ENCODE data around the gene MEGF11. TPM values are rescaled to one million over a fixed set of nuclear protein-coding genes. Genes with fewer than 3 reads are reported as not detected.

MEGF11 gene
- total RNA-seq, 6 experiments from 2014 or later = not detected

DNA sequence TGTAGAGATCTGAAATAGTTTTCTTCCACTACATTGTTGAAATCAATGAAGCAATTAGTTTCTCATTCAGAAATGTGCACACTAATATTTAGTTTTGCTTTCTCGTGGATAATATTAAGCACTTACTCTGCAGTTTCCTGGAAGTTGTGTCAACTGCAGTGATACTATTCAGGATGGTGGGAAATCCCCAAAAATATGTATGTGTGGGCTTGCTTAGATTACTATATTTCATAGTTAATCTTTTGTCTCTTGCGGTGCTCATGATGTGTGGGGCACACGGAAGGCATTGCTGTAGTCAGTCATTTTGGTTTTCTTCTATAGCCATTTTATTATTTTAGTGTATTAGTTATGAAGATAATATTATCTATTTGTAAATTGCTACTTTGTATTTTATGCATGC is 364.6 kb downstream of the MEGF11 start:
- WGBS (ENCODE audit: insufficient coverage, low coverage, low lambda C conversion rate, missing lambda C conversion rate) = 51% methylated on average over 3 of the region's 3 CpGs
- DNase-seq (no peak), ATAC-seq (no peak)
- Histone ChIP-seq H3K9me3 (no peaks in the 10 kb centered on the region), H3K27ac (no peak overlapping the region), H3K36me3 (peaks cover 0 to 35% (median 9%) of the 10 kb centered on the region in 4 donors), H3K27me3 (no peaks in the 10 kb centered on the region), H3K4me3 (no peak overlapping the region), H3K4me1 (no peaks in the 10 kb centered on the region)
- intact Hi-C loops (cut with DNase I) = no loop called here
- TF ChIP-seq, protein P1, sequence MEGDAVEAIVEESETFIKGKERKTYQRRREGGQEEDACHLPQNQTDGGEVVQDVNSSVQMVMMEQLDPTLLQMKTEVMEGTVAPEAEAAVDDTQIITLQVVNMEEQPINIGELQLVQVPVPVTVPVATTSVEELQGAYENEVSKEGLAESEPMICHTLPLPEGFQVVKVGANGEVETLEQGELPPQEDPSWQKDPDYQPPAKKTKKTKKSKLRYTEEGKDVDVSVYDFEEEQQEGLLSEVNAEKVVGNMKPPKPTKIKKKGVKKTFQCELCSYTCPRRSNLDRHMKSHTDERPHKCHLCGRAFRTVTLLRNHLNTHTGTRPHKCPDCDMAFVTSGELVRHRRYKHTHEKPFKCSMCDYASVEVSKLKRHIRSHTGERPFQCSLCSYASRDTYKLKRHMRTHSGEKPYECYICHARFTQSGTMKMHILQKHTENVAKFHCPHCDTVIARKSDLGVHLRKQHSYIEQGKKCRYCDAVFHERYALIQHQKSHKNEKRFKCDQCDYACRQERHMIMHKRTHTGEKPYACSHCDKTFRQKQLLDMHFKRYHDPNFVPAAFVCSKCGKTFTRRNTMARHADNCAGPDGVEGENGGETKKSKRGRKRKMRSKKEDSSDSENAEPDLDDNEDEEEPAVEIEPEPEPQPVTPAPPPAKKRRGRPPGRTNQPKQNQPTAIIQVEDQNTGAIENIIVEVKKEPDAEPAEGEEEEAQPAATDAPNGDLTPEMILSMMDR (IDR thresholded peaks at IDR 0.05) = no peak
- TF ChIP-seq POLR2A (IDR thresholded peaks at IDR 0.05) = no peak

DNA sequence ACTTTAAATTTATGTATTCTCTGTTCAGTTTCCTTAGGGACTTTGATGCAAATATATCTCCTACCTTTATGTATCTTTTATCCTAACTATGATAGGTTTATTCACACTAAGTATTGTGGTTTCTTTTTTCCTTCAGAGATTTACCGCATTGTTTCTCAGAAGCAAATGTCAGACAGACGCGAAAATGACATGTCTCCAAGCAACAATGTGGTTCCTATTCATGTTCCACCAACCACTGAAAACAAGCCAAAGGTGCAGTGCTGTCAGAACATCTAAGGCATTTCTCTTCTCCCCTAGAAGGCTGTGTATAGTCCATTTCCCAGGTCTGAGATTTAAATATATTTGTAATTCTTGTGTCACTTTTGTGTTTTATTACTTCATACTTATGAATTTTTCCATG is 366.0 kb downstream of the MEGF11 start:
- WGBS (ENCODE audit: insufficient coverage, low coverage, low lambda C conversion rate, missing lambda C conversion rate) = 76% methylated on average over 3 of the region's 3 CpGs
- DNase-seq (no peak), ATAC-seq (no peak)
- H3K9me3 ChIP-seq = no peaks in the 10 kb centered on the region
- no peak overlapping the region for H3K27ac ChIP-seq
- TF ChIP-seq, protein P1 (IDR thresholded peaks at IDR 0.05) = no peak
- no peak for TF ChIP-seq POLR2A (IDR thresholded peaks at IDR 0.05)
- no peaks in the 10 kb centered on the region for H3K27me3 ChIP-seq
- intact Hi-C loops (cut with DNase I) = no loop called here
- no peaks in the 10 kb centered on the region for H3K4me1 ChIP-seq
- H3K36me3 ChIP-seq = peaks cover 0 to 35% (median 12%) of the 10 kb centered on the region in 4 donors
- H3K4me3 ChIP-seq = no peak overlapping the region

DNA sequence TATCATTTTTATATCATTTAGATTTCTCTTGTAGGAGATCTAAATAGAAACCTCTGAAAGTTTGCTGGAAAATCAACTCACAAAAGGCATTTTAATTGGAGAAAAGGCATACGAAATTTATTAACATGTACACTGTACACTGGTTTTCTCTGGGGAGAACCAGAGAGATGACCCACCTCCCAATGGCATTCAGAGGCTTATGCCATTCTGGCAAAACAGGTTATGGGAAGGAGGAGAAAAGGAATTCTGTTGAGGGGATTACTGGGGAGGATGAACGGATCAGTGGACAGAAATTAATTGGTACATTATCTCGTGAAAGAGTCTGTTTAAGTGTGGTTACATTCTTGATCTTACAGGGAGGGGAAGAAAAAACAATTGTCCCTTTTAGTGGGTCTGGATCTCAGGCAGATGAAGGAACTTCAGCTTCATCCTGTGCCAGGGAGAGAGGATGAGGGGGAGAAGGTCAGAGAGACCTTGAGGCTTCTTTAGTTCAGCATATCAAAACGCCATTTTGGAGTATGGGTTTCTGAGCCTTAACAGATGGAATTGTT is 367.8 kb downstream of the MEGF11 start:
- WGBS (ENCODE audit: insufficient coverage, low coverage, low lambda C conversion rate, missing lambda C conversion rate) = 80% methylated on average over 3 of the region's 4 CpGs

DNA sequence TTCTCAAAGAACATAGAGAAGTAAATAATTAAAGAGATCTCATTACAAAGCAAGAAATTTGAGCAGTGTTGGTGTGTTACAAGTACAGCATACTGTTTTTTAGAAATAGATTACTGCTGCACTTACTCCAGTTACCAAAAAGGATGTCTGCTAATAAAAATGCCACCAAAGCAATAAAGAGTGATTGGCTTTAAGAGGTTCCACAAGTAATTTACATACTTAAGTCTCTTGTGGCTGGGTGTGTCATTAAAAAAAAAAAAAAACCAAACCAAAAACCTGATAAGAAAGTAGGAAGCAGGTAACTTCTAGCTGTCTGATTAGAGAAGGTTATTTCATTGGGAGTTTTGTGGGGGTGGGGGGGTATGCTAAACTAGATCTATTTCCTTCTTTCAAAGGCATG is 369.0 kb downstream of the MEGF11 start:
- Histone ChIP-seq H3K27ac (no peak overlapping the region), H3K9me3 (no peaks in the 10 kb centered on the region), H3K36me3 (peaks cover 0 to 52% (median 21%) of the 10 kb centered on the region in 4 donors), H3K27me3 (no peaks in the 10 kb centered on the region), H3K4me1 (no peaks in the 10 kb centered on the region), H3K4me3 (no peak overlapping the region)
- TF ChIP-seq, protein P1 (IDR thresholded peaks at IDR 0.05) = no peak
- TF ChIP-seq POLR2A (IDR thresholded peaks at IDR 0.05) = no peak
- ATAC-seq = no peak
- no peak for DNase-seq
- intact Hi-C loops (cut with DNase I) = no loop called here

More for the DNA sequence above, 367.8 kb downstream of the MEGF11 start:
- DNase-seq (no peak), ATAC-seq (no peak)
- Histone ChIP-seq H3K9me3 (no peaks in the 10 kb centered on the region), H3K4me1 (no peaks in the 10 kb centered on the region), H3K27ac (no peak overlapping the region), H3K36me3 (peaks cover 0 to 41% (median 16%) of the 10 kb centered on the region in 4 donors), H3K4me3 (no peak overlapping the region), H3K27me3 (no peaks in the 10 kb centered on the region)
- intact Hi-C loops (cut with DNase I) = no loop called here
- no peak for TF ChIP-seq POLR2A (IDR thresholded peaks at IDR 0.05)
- TF ChIP-seq, protein P1 (IDR thresholded peaks at IDR 0.05) = no peak

DNA sequence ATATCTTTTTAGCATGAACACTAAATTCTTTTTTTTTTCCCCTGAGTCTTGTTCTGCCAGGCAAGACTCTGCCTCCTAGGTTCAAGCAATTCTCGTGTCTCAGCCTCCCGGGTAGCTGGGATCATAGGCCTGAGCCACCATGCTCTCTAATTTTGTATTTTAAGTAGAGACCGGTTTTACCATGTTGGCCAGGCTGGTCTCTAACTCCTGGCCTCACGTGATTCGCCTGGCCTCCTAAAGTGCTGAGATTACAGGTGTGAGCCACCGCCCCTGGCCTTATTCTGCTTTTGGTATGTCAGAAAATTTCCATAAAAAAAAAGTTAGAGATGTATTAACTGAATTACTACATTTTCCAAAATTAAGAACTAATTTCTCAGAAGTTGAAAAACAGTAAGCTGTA is 370.0 kb downstream of the MEGF11 start:
- no peak for TF ChIP-seq POLR2A (IDR thresholded peaks at IDR 0.05)
- TF ChIP-seq, protein P1 (IDR thresholded peaks at IDR 0.05) = no peak
- Histone ChIP-seq H3K27me3 (no peaks in the 10 kb centered on the region), H3K36me3 (peaks cover 0 to 60% (median 21%) of the 10 kb centered on the region in 4 donors), H3K4me3 (no peak overlapping the region), H3K9me3 (no peaks in the 10 kb centered on the region), H3K27ac (no peak overlapping the region), H3K4me1 (no peaks in the 10 kb centered on the region)
- intact Hi-C loops (cut with DNase I) = no loop called here
- DNase-seq = no peak
- 94% methylated on average over 5 of the region's 6 CpGs for WGBS (ENCODE audit: insufficient coverage, low coverage, low lambda C conversion rate, missing lambda C conversion rate)
- ATAC-seq = no peak

Data from right lobe of liver (tissue), 6 donors.